ENCODE data around the gene STK38. TPM values are rescaled to one million over a fixed set of nuclear protein-coding genes. Genes with fewer than 3 reads are reported as not detected.
A peak's percentile ranks its signal among the peaks of the same experiment; 100 is the strongest.

Gene STK38
- total and polyA plus RNA-seq, 2 of the 4 experiments (the other 2 are of a cell fraction) = 10.6 to 19.7 TPM

DNA sequence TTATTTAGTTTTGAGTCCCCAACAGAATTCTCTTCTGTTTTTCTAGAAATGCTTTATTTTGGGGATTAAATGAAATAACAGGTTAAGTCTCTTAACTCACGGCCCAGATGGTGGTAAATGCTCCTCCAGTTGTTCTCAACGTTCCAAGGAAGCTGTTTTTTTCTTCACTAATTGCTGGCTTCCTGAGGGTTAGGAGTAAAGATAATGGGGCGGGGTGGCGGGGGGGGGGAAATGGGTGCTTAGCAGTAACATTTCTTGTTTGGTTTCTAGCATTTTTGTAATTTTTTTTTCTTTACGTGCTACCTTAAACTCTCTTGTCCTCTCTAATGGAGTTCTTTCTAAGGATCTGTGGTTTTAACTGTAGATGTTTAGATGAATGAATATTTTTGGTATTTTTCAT, 49.1 kb upstream of the STK38 start:
- no peak for ATAC-seq (ENCODE audit: low read depth)
- intact Hi-C loops (cut with micrococcal nuclease) (loop anchor here (1.0 to 5.0 kb wide), 2 partner anchors 50 to 174 kb away; no protein-coding TSS in a partner anchor), dilution Hi-C loops (cut with HindIII; ENCODE audit: low sequenced_read_pairs, unreplicated experiment) (no loop called here), in situ Hi-C loops (cut with MboI; ENCODE audit: low sequenced_read_pairs) (no loop called here)
- Histone ChIP-seq H2AK5ac (ENCODE audit: low read depth, low read length) (no peak overlapping the region), H3K9me1 (ENCODE audit: insufficient read depth, low read length) (peaks cover 11% of the 10 kb centered on the region; the same call in 1 of the 2 replicates), H3K79me1 (ENCODE audit: low read depth in 1 of 2, low read length in 2 of 2) (peaks cover 12 to 41% of the 10 kb centered on the region in 2 experiments), H4K5ac (ENCODE audit: low read depth, low read length) (no peak overlapping the region), H3K27ac (ENCODE audit: insufficient read depth, low read length) (no peak overlapping the region), H3K4me2 (ENCODE audit: low read depth, low read length) (peak overlapping the region; percentile 76), H3K36me3 (ENCODE audit: control insufficient read depth, insufficient read depth, low read length) (peaks cover 40% of the 10 kb centered on the region), H3K27me3 (ENCODE audit: control insufficient read depth, insufficient read depth, low read length) (no peaks in the 10 kb centered on the region), H2AFZ (replicated peaks; ENCODE audit: low read length, poor library complexity) (no peak overlapping the region), H2BK15ac (ENCODE audit: low read depth, low read length) (no peak overlapping the region), H4K8ac (ENCODE audit: low read depth in 2 of 2, low read length in 2 of 2) (no peak overlapping the region), H4K91ac (ENCODE audit: insufficient read depth, low read depth, low read length) (no peak overlapping the region), H3K9ac (ENCODE audit: low read depth, low read length) (peak overlapping the region; percentile 98), H2BK5ac (ENCODE audit: low read depth, low read length, poor library complexity, severe bottlenecking) (peak overlapping the region; percentile 51), H3K4ac (ENCODE audit: low read depth, low read length) (no peak overlapping the region), H2BK120ac (ENCODE audit: low read depth, low read length) (no peak overlapping the region), H3K18ac (ENCODE audit: low read depth, low read length) (no peak overlapping the region), H3K14ac (replicated peaks; ENCODE audit: low read depth, low read length) (no peak overlapping the region), H3K56ac (ENCODE audit: extremely low read depth, insufficient read depth, low read length) (peak overlapping the region; percentile 14; the same call in 1 of the 2 replicates), H3K9me3 (ENCODE audit: control insufficient read depth, insufficient read depth, low read length) (no peaks in the 10 kb centered on the region), H3K4me3 (ENCODE audit: insufficient read depth, low read depth, low read length) (peak overlapping the region; percentile 72), H3K23ac (ENCODE audit: low read depth, low read length) (no peak overlapping the region), H2BK20ac (ENCODE audit: low read depth, low read length) (no peak overlapping the region), H3K4me1 (ENCODE audit: control insufficient read depth, insufficient read depth, low read length) (peaks cover 9% of the 10 kb centered on the region), H4K20me1 (ENCODE audit: insufficient read depth, low read length) (peaks cover 72% of the 10 kb centered on the region), H2AK9ac (replicated peaks; ENCODE audit: low read depth, low read length, poor library complexity) (no peak overlapping the region)
- DNase-seq = no peak
- POLR2A ChIA-PET (ENCODE audit: unreplicated experiment) = interaction anchor here (0.6 to 0.8 kb wide), 2 partner anchors 31 to 50 kb away, joined by 3 read pairs; no protein-coding TSS in a partner anchor
- no CpG with 5 or more reads among the region's 5 CpGs for WGBS, 2 experiments (ENCODE audit: extremely low coverage in 2 of 2, insufficient read length in 1 of 2)
- no TSS peak for BruUV-seq (replicated peaks)
- TF ChIP-seq CHD1 (IDR thresholded peaks at IDR 0.05; ENCODE audit: low read depth, low read length) = no peak
- no peak for TF ChIP-seq MAFK (IDR thresholded peaks at IDR 0.05; ENCODE audit: low read depth, low read length)
- TF ChIP-seq MAZ (IDR thresholded peaks at IDR 0.05; ENCODE audit: borderline replicate concordance, low read depth, low read length) = no peak
- no peak for TF ChIP-seq MXI1 (IDR thresholded peaks at IDR 0.05; ENCODE audit: borderline replicate concordance, low read depth, low read length)
- no peak for TF ChIP-seq RFX5 (IDR thresholded peaks at IDR 0.05; ENCODE audit: low read depth, low read length)
- no peak for TF ChIP-seq RAD21 (IDR thresholded peaks at IDR 0.05; ENCODE audit: low read length)
- no peak for TF ChIP-seq FOS (IDR thresholded peaks at IDR 0.05; ENCODE audit: low read depth, low read length)
- TF ChIP-seq CEBPB (IDR thresholded peaks at IDR 0.05; ENCODE audit: low read depth, low read length) = no peak
- TF ChIP-seq POLR2A (IDR thresholded peaks at IDR 0.05; ENCODE audit: low read depth, low read length) = no peak
- CTCF ChIA-PET = interaction anchor here (0.7 kb wide), 1 partner anchor 154 kb away, joined by 4 read pairs; no protein-coding TSS in a partner anchor
